ENCODE data around the gene SP100.

SP100 gene

GRCh38 chr2:230589025-230589424 is 173.0 kb downstream of the SP100 start:
- TF ChIP-seq CTCF (IDR thresholded peaks at IDR 0.05; ENCODE audit: borderline replicate concordance, insufficient read depth, low read depth, low read length), result no peak
- H3K4me3 ChIP-seq (ENCODE audit: low read depth, low read length), result peak overlapping the region; percentile 28

DNA sequence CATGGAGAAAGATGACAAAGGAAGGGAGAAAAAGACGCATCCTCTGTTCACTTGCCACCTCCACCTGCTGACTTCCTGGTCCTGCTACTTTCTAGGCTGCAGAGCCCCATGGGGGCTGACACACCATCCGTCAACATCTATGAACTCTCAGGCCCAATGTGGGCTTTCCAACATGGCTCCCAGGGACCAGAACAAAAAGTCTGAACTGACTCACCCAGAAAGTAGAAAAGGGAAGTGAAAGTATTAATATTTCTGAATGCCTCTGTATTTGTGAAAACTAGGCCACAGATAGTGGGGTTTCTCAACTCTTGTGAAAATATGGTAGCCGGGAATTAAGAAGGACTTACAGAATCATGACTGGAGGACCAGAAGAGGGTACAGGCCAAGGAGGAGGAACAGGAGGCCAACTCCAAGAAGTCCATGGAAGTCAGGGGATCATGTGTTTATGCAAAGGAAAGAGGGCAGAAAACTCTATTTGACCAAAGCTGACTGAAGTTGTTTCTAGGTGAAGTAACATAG is 173.6 kb downstream of the SP100 start:
- TF ChIP-seq CTCF (IDR thresholded peaks at IDR 0.05; ENCODE audit: borderline replicate concordance, insufficient read depth, low read depth, low read length), result no peak

GRCh38 chr2:230590333-230590732 is 174.3 kb downstream of the SP100 start:
- TF ChIP-seq CTCF (IDR thresholded peaks at IDR 0.05; ENCODE audit: borderline replicate concordance, insufficient read depth, low read depth, low read length), result no peak

More for the DNA sequence above, 173.6 kb downstream of the SP100 start:
- H3K4me3 ChIP-seq (ENCODE audit: low read depth, low read length), result peak overlapping the region; percentile 28

GRCh38 chr2:230591850-230592249 is 175.8 kb downstream of the SP100 start:
- no peak overlapping the region for H3K4me3 ChIP-seq (ENCODE audit: low read depth, low read length)
- no peak for TF ChIP-seq CTCF (IDR thresholded peaks at IDR 0.05; ENCODE audit: borderline replicate concordance, insufficient read depth, low read depth, low read length)

More at GRCh38 chr2:230590333-230590732, 174.3 kb downstream of the SP100 start:
- no peak overlapping the region for H3K4me3 ChIP-seq (ENCODE audit: low read depth, low read length)

DNA sequence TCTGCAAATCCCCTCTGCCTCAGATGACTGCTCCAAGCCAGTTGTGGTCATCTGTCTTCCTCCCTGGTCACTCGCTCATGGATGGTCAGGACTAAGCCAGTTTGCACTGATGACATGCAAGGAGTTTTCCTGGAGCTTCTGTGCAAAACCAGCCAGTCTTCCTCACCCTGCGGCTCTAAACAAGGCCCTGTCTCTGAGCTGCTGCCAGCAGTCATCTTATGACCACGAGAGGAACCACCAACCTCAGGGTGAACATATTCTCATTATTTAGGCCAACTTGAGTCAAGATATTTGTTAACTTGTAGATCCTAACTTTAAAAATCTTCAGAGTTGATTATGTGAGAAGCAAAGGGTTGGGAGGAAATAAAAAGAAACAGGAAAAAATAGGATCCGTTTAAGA is 176.8 kb downstream of the SP100 start:
- TF ChIP-seq CTCF (IDR thresholded peaks at IDR 0.05; ENCODE audit: borderline replicate concordance, insufficient read depth, low read depth, low read length), result no peak
- H3K4me3 ChIP-seq (ENCODE audit: low read depth, low read length), result no peak overlapping the region

Data from GM12875 (cell line).